NCI-H446 treated with DMSO at 0.1 percent for 48 hours (cell line): ENCODE measurements around the gene MNAT1.
A peak's percentile ranks its signal among the peaks of the same experiment; 100 is the strongest.
"Not testable (repeated sequence)": the region's sequence is repeated elsewhere in the genome, so short reads cannot be mapped to it uniquely, and the experiment has no call there.

Source experiments
- DNase-seq: peaks from one replicate; lab custom pipeline; 2025; lab: John Stamatoyannopoulos, UW

MNAT1 gene

DNA sequence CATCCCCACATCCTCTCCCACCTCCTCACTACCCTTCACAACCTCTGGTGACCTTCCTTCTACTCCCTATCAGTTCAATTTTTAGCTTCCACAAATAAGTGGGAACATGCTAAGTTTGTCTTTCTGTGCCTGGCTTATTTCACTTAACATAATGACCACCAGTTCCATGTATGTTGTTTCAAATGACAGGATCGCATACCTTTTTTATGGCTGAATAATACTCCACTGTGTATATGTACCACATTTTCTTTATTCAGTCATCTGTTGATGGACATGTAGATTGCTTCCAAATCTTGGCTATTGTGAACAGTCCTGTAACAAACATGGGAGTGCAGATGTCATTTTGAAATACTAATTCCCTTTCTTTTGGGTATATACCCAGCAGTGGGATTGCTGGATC lies 147.7 kb downstream of the MNAT1 start:
- DNase-seq: no peak

GRCh38 chr14:60884134-60884533 lies 149.6 kb downstream of the MNAT1 start:
- DNase-seq: no peak

GRCh38 chr14:60890636-60891035 lies 156.1 kb downstream of the MNAT1 start:
- DNase-seq: not testable (repeated sequence)

GRCh38 chr14:60893911-60894310 lies 159.3 kb downstream of the MNAT1 start:
- no peak for DNase-seq

GRCh38 chr14:60904381-60904780 lies 169.8 kb downstream of the MNAT1 start:
- DNase-seq: no peak

DNA sequence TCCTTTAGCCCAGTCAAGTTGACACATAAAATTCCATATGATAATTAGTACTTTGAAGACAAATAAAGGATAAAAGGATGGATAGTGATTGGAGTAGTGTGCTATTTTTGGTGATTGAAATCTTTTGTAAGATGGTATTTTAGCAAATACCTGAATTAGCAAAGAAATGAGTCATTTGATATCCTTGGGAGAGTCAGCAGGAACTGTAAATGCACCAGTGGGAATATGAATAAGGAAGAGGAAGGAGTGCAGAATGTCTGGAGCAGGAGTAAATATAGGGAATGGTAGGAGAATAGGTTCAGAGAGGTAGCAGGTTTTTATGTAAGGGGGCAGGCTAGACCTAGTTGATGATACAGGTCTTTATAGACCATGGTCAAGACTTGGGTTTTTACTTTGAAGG lies 171.4 kb downstream of the MNAT1 start:
- DNase-seq: no peak

DNA sequence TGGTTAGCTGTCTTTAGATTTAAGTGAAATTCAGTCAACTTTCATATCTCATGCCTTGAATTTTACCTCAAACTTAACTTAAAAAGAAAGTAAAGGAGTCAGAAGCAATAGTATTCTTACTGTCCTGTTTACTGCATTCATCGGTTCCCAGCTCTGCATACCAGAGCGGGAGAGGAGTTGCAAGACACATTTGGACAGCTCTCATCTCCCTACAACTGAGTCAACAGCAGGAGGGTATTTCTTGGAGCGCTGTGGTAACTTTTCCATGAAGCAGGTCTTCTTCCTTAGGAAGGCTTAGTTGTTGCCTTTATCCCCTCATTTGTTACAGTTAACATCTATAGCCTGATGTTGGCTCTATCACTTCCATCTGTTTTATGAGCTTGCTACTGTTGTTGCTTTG lies 181.2 kb downstream of the MNAT1 start:
- DNase-seq: no peak

- DNase-seq: peak; percentile 24
Observed at GRCh38 chr14:60922050-60922449, 187.5 kb downstream of the MNAT1 start.

DNA sequence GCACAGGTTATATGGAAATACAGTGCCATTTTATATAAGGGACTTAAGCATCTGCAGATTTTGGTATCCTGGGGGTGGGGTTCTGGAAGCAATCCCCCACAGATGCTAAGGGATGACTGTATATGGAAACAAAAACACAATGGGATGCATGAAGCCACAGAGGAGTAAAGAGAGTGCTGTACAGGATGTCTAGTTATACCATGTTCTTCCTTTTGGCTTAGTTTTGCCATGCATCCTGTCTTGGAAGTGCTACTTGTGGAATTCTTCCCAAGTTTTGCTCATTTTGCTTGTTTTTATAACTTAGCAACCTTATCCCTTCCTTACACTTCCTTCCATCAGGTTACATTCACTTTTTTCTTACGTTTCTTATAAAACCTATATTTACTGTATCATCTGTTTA lies 190.7 kb downstream of the MNAT1 start:
- no peak for DNase-seq

DNA sequence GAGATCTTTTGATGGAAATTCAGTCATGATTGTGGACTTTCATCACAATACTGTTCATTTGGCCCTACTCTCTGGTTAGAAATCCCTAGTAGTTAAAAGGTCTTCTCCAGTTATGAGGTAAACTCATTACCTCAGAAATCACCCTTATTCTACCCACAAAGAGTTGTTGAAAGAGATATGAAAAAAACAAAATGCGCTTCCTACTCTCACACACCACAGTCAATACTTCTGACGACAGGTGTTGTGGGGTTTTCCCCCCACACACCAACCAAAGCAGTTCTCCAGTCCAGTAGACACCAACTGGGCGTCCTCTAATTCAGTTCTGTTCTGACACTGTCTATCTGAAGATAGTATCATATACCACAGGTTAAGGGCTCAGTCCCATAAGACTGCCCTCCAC lies 191.4 kb downstream of the MNAT1 start:
- DNase-seq: no peak

DNA sequence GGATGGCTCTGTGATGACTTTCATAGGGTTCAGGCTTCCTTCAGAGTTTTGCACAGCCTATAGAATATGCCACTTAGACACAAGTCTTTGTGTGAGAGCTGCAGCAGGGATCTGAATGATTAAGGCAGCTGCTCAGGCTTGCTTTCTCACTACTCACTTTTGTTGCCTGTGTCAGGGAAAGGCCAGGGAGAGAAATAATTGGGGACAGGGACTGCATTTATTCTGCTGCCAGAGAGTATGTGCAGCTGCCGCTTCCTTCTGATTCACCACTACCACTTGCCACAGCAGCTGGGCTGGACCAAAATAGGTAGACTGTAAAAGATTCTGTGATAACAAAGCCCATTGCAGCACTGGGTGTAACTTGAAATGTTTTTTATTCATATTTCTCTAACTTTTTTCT lies 196.7 kb downstream of the MNAT1 start:
- DNase-seq: no peak

GRCh38 chr14:60933920-60934655 lies 199.5 kb downstream of the MNAT1 start:
- DNase-seq: no peak

GRCh38 chr14:60935319-60935718 lies 200.8 kb downstream of the MNAT1 start:
- DNase-seq: no peak

GRCh38 chr14:60943637-60944032 lies 209.1 kb downstream of the MNAT1 start:
- no peak for DNase-seq

DNA sequence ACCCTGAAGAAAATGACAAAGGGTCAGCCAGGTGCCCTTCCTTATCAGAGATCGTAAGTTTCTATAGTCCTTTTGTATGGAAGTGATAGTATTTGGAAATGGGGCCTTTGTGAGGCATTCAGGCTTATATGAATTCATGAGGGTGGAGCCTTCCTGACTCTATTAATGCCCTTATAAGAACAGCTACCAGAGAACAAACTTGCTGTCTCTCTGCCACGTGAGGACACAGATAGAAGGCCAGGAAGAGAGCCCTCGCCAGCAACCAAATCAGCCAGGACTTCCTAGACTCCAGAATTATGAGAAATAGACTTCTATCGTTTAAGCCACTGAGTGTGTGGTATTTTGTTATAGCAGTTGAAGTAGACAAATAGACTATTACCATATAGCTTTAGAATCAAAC lies 209.6 kb downstream of the MNAT1 start:
- no peak for DNase-seq

- DNase-seq: no peak
Observed at GRCh38 chr14:60945984-60946383, 211.4 kb downstream of the MNAT1 start.

- no peak for DNase-seq
Observed at GRCh38 chr14:60946773-60947172, 212.2 kb downstream of the MNAT1 start.

- no peak for DNase-seq
Observed at GRCh38 chr14:60951776-60952435, 217.3 kb downstream of the MNAT1 start.

- no peak for DNase-seq
Observed at GRCh38 chr14:60956202-60956601, 221.6 kb downstream of the MNAT1 start.

DNA sequence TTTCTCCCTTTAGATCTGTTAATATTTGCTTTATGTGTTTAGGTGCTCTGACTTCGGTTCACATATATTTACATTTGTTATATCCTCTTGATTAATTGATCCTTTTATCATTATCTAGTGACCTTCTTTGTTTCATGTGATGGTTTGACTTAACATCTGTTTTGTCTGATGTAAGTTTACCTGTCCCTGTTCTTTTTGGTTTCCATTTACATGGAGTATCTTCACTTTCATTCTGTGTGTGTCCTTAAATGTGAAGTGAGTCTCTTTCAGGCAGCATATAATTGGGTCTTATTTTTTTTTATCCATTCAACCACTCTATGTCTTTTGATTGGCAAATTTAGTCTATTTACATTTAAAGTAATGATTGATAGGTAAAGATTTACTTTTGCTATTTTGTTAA lies 222.1 kb downstream of the MNAT1 start:
- no peak for DNase-seq

- DNase-seq: no peak
Observed at GRCh38 chr14:60958146-60958545, 223.6 kb downstream of the MNAT1 start.

DNA sequence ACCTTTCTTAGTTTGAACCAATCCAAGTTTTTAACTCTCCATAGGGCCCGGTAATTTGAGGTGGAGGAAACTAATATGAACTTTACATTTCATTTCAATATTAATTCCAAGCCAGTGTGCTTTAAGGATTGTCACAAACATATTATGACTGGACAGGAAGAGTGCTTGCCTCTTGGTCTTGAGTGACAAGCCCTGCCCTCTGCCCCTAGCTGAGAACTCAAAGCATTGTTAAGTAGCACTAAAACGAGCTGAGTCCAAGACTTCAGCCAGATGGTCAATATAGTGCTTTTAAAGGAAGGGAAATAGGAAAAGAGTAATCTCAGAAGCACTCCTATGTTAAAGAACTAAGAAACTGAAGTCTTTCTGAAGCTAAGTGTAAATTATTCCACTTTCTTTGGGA lies 229.2 kb downstream of the MNAT1 start:
- no peak for DNase-seq

DNA sequence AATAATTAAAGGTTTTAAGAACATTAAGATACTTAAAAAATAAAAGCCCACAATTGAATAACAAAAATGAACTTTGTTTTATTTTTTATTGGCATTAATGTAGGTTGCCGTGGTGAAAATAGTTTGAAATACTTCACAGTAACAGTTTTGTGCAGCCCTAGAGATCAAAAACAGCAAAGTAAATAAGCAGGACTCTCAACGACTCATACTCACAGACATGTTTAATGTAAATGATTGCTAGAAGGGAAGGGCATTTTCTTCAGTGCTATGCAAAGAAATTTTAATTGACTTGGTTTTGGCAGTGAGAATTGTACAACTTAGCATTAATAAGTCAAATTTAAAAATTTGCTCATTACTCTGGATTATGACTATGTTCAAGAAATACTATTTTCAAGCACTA lies 230.3 kb downstream of the MNAT1 start:
- DNase-seq: no peak

GRCh38 chr14:60965402-60965801 lies 230.8 kb downstream of the MNAT1 start:
- no peak for DNase-seq
